ENCODE results near the gene AIP. TPM values are rescaled to one million over a fixed set of nuclear protein-coding genes. Genes with fewer than 3 reads are reported as not detected.

Gene AIP
- total RNA-seq, 2 experiments from 2014 or later: 149 to 164 TPM

- peaks cover 40% of the 10 kb centered on the region for H3K36me3 Mint-ChIP-seq (ENCODE audit: low read depth)
- POLR2A ChIA-PET: no interaction called here
These were observed 19.6 kb downstream of the AIP start for GRCh38 chr11:67502328-67502979.

GRCh38 chr11:67503119-67504004, 20.5 kb downstream of the AIP start:
- peaks cover 38% of the 10 kb centered on the region for H3K36me3 Mint-ChIP-seq (ENCODE audit: low read depth)
- H3K9me3 Mint-ChIP-seq: no peaks in the 10 kb centered on the region
- ChIA-PET CTCF (interaction anchor here (1.2 to 1.3 kb wide), 2 partner anchors 19 to 27 kb away, joined by 3 read pairs; no protein-coding TSS in a partner anchor), POLR2A (no interaction called here)
- DNase-seq: no peak
- peaks cover 47% of the 10 kb centered on the region for H3K4me1 Mint-ChIP-seq
- H3K27ac Mint-ChIP-seq: peak overlapping the region; percentile 44
- peak overlapping the region; percentile 72 for H3K4me3 Mint-ChIP-seq
- H3K27me3 Mint-ChIP-seq: no peaks in the 10 kb centered on the region

More at GRCh38 chr11:67502328-67502979, 19.6 kb downstream of the AIP start:
- Mint-ChIP-seq H3K27me3 (no peaks in the 10 kb centered on the region), H3K27ac (peak overlapping the region; percentile 44), H3K9me3 (no peaks in the 10 kb centered on the region), H3K4me1 (peaks cover 47% of the 10 kb centered on the region), H3K4me3 (peak overlapping the region; percentile 72)
- DNase-seq: no peak
- CTCF ChIA-PET: interaction anchor here (1.2 to 2.5 kb wide), 3 partner anchors 18 to 101 kb away, joined by 3 to 13 read pairs (median 3); partner anchors contain the start of gene PPP1CA

GRCh38 chr11:67504005-67504949, 21.5 kb downstream of the AIP start:
- POLR2A ChIA-PET: no interaction called here
- H3K4me1 Mint-ChIP-seq: peaks cover 55% of the 10 kb centered on the region

GRCh38 chr11:67504950-67505581, 22.2 kb downstream of the AIP start, which contains the start of gene PITPNM1:
Gene PITPNM1 (minus strand): TSS chr11:67505363. CDS start chr11:67504180, 1,183 bp downstream.
- H3K4me1 Mint-ChIP-seq: peaks cover 59% of the 10 kb centered on the region
- H3K9me3 Mint-ChIP-seq: no peaks in the 10 kb centered on the region
- no peaks in the 10 kb centered on the region for H3K27me3 Mint-ChIP-seq
- ChIA-PET CTCF (interaction anchor here (0.8 to 1.6 kb wide), 9 partner anchors 9 to 192 kb away, joined by 3 to 8 read pairs (median 4); partner anchors contain the start of gene PPP1CA), POLR2A (no interaction called here)
- peak; percentile 74 for DNase-seq
- peaks cover 35% of the 10 kb centered on the region for H3K36me3 Mint-ChIP-seq (ENCODE audit: low read depth)
- peak within 1 kb of the TSS; percentile 91 for H3K4me3 Mint-ChIP-seq
- H3K27ac Mint-ChIP-seq: peak within 1 kb of the TSS; percentile 93

More at GRCh38 chr11:67504005-67504949, 21.5 kb downstream of the AIP start:
- Mint-ChIP-seq H3K9me3 (no peaks in the 10 kb centered on the region), H3K27me3 (no peaks in the 10 kb centered on the region), H3K4me3 (peak overlapping the region; percentile 91), H3K27ac (peak overlapping the region; percentile 89), H3K36me3 (ENCODE audit: low read depth) (peaks cover 38% of the 10 kb centered on the region)
- peak; percentile 41 for DNase-seq
- CTCF ChIA-PET: interaction anchor here (1.1 to 1.6 kb wide), 2 partner anchors 65 to 95 kb away, joined by 3 to 4 read pairs; no protein-coding TSS in a partner anchor

GRCh38 chr11:67505605-67506396, 23.0 kb downstream of the AIP start:
- ChIA-PET POLR2A (no interaction called here), CTCF (interaction anchor here (0.8 to 1.6 kb wide), 9 partner anchors 9 to 193 kb away, joined by 3 to 8 read pairs (median 4); partner anchors contain the start of gene PPP1CA)
- Mint-ChIP-seq H3K36me3 (ENCODE audit: low read depth) (peaks cover 28% of the 10 kb centered on the region), H3K4me3 (peak overlapping the region; percentile 91), H3K4me1 (peaks cover 52% of the 10 kb centered on the region), H3K27ac (peak overlapping the region; percentile 93), H3K9me3 (no peaks in the 10 kb centered on the region), H3K27me3 (peaks cover 4% of the 10 kb centered on the region)
- peak; percentile 90 for DNase-seq

GRCh38 chr11:67506426-67507051, 23.7 kb downstream of the AIP start:
- Mint-ChIP-seq H3K27ac (peak overlapping the region; percentile 93), H3K27me3 (peaks cover 9% of the 10 kb centered on the region), H3K4me1 (peaks cover 47% of the 10 kb centered on the region), H3K4me3 (peak overlapping the region; percentile 91), H3K9me3 (no peaks in the 10 kb centered on the region), H3K36me3 (ENCODE audit: low read depth) (peaks cover 21% of the 10 kb centered on the region)
- no peak for DNase-seq
- ChIA-PET CTCF (interaction anchor here (1.2 to 1.5 kb wide), 3 partner anchors 16 to 39 kb away, joined by 3 to 7 read pairs (median 4); no protein-coding TSS in a partner anchor), POLR2A (no interaction called here)

- peak overlapping the region; percentile 92 for H3K27ac Mint-ChIP-seq
- H3K9me3 Mint-ChIP-seq: no peaks in the 10 kb centered on the region
- H3K4me3 Mint-ChIP-seq: peak overlapping the region; percentile 91
- peaks cover 9% of the 10 kb centered on the region for H3K27me3 Mint-ChIP-seq
- ChIA-PET CTCF (interaction anchor here (1.0 to 1.2 kb wide), 3 partner anchors 8 to 150 kb away, joined by 3 read pairs; partner anchors contain the start of gene RAD9A), POLR2A (no interaction called here)
- H3K4me1 Mint-ChIP-seq: peaks cover 47% of the 10 kb centered on the region
- no peak for DNase-seq
- H3K36me3 Mint-ChIP-seq (ENCODE audit: low read depth): peaks cover 18% of the 10 kb centered on the region
These were observed 24.5 kb downstream of the AIP start for GRCh38 chr11:67507242-67507863.

GRCh38 chr11:67507864-67508485, 25.1 kb downstream of the AIP start, which contains the start of gene CDK2AP2:
Gene CDK2AP2 (minus strand): TSS chr11:67508162. CDS start chr11:67508082, 80 bp downstream.
- peak within 1 kb of the TSS; percentile 92 for H3K27ac Mint-ChIP-seq
- peaks cover 42% of the 10 kb centered on the region for H3K4me1 Mint-ChIP-seq
- peaks cover 11% of the 10 kb centered on the region for H3K27me3 Mint-ChIP-seq
- ChIA-PET POLR2A (no interaction called here), CTCF (interaction anchor here (1.0 to 1.2 kb wide), 4 partner anchors 9 to 151 kb away, joined by 3 read pairs; partner anchors contain the start of gene RAD9A)
- peak; percentile 99 for DNase-seq
- no peaks in the 10 kb centered on the region for H3K9me3 Mint-ChIP-seq
- peak within 1 kb of the TSS; percentile 91 for H3K4me3 Mint-ChIP-seq
- peaks cover 13% of the 10 kb centered on the region for H3K36me3 Mint-ChIP-seq (ENCODE audit: low read depth)

- ChIA-PET CTCF (interaction anchor here (1.0 to 1.2 kb wide), 3 partner anchors 67 to 151 kb away, joined by 3 read pairs; partner anchors contain the start of gene RAD9A), POLR2A (no interaction called here)
- Mint-ChIP-seq H3K27ac (peak overlapping the region; percentile 92), H3K27me3 (peaks cover 13% of the 10 kb centered on the region), H3K4me1 (peaks cover 37% of the 10 kb centered on the region), H3K4me3 (peak overlapping the region; percentile 91), H3K36me3 (ENCODE audit: low read depth) (peaks cover 11% of the 10 kb centered on the region), H3K9me3 (no peaks in the 10 kb centered on the region)
- peak; percentile 99 for DNase-seq
These were observed 25.8 kb downstream of the AIP start for GRCh38 chr11:67508486-67509121.

- Mint-ChIP-seq H3K4me1 (peaks cover 32% of the 10 kb centered on the region), H3K36me3 (ENCODE audit: low read depth) (peaks cover 11% of the 10 kb centered on the region), H3K27me3 (peaks cover 19% of the 10 kb centered on the region), H3K27ac (no peak overlapping the region), H3K4me3 (no peak overlapping the region), H3K9me3 (no peaks in the 10 kb centered on the region)
- POLR2A ChIA-PET: no interaction called here
- DNase-seq: no peak
- CTCF ChIA-PET: no interaction called here
These were observed 27.2 kb downstream of the AIP start for GRCh38 chr11:67510023-67510345.
